ENCODE results near the gene GRB2. TPM values are rescaled to one million over a fixed set of nuclear protein-coding genes. Genes with fewer than 3 reads are reported as not detected.

Gene GRB2
- total and polyA plus RNA-seq, 7 donors: 39.5 to 71.6 (median 65.0) TPM

GRCh38 chr17:75316253-75316652 lies 89.2 kb downstream of the GRB2 start:
- H3K27ac ChIP-seq: no peak overlapping the region
- intact Hi-C loops (cut with DNase I): no loop called here

GRCh38 chr17:75315541-75316243 lies 89.8 kb downstream of the GRB2 start:
- WGBS, 3 donors: 81 to 83% (median 82%) methylated on average over 19 of the region's 19 CpGs
- Histone ChIP-seq H3K4me3 (no peak overlapping the region), H3K9me3 (no peaks in the 10 kb centered on the region), H3K27ac (no peak overlapping the region), H3K4me1 (no peaks in the 10 kb centered on the region), H3K27me3 (ENCODE audit: insufficient read depth in 3 of 3, low read length in 2 of 3) (no peaks in the 10 kb centered on the region), H3K36me3 (ENCODE audit: insufficient read depth in 1 of 2, low read depth in 1 of 2) (peaks cover 0 to 32% of the 10 kb centered on the region in 2 donors)
- intact Hi-C loops (cut with DNase I): no loop called here
- no peak for TF ChIP-seq CTCF (IDR thresholded peaks at IDR 0.05)
- ATAC-seq (no peak), DNase-seq (peak in 1 of 2 donors; percentile 22)

More at GRCh38 chr17:75316253-75316652, 89.2 kb downstream of the GRB2 start:
- Histone ChIP-seq H3K4me1 (no peaks in the 10 kb centered on the region), H3K9me3 (no peaks in the 10 kb centered on the region), H3K36me3 (ENCODE audit: insufficient read depth in 1 of 2, low read depth in 1 of 2) (peaks cover 0 to 37% of the 10 kb centered on the region in 2 donors), H3K27me3 (ENCODE audit: insufficient read depth in 3 of 3, low read length in 2 of 3) (no peaks in the 10 kb centered on the region), H3K4me3 (no peak overlapping the region)
- 80 to 88% (median 86%) methylated on average over 5 of the region's 5 CpGs for WGBS, 3 donors
- DNase-seq (no peak), ATAC-seq (no peak)
- TF ChIP-seq CTCF (IDR thresholded peaks at IDR 0.05): no peak

- intact Hi-C loops (cut with DNase I): no loop called here
- Histone ChIP-seq H3K27ac (peak overlapping the region; percentile 36), H3K36me3 (ENCODE audit: insufficient read depth in 1 of 2, low read depth in 1 of 2) (peaks cover 0 to 20% of the 10 kb centered on the region in 2 donors), H3K27me3 (ENCODE audit: insufficient read depth in 3 of 3, low read length in 2 of 3) (no peaks in the 10 kb centered on the region), H3K4me1 (no peaks in the 10 kb centered on the region), H3K4me3 (no peak overlapping the region), H3K9me3 (no peaks in the 10 kb centered on the region)
- ATAC-seq: peak in 3 of 4 donors; percentile 57 to 60 (median 59)
- WGBS, 3 donors: 63 to 72% (median 68%) methylated on average over 14 of the region's 14 CpGs
- no peak for TF ChIP-seq CTCF (IDR thresholded peaks at IDR 0.05)
- DNase-seq: peak; percentile 42
These were observed 91.4 kb downstream of the GRB2 start for GRCh38 chr17:75313941-75314551.

- H3K4me1 ChIP-seq: no peaks in the 10 kb centered on the region
- no peak overlapping the region for H3K4me3 ChIP-seq
- no peaks in the 10 kb centered on the region for H3K27me3 ChIP-seq (ENCODE audit: insufficient read depth in 3 of 3, low read length in 2 of 3)
- DNase-seq (no peak), ATAC-seq (peak in 3 of 4 donors; percentile 19 to 22 (median 19))
- no peaks in the 10 kb centered on the region for H3K9me3 ChIP-seq
- H3K27ac ChIP-seq: no peak overlapping the region
- no peak for TF ChIP-seq CTCF (IDR thresholded peaks at IDR 0.05)
- 71 to 77% (median 76%) methylated on average over 20 of the region's 20 CpGs for WGBS, 3 donors
- no peaks in the 10 kb centered on the region for H3K36me3 ChIP-seq (ENCODE audit: insufficient read depth in 1 of 2, low read depth in 1 of 2)
- intact Hi-C loops (cut with DNase I): no loop called here
These were observed 96.5 kb downstream of the GRB2 start for GRCh38 chr17:75308732-75309629.
